IPS-20b (cell line): Measurements from ENCODE around the gene OR51A2.
"Not testable (repeated sequence)": the region's sequence is repeated elsewhere in the genome, so short reads cannot be mapped to it uniquely, and the experiment has no call there.

Experiments used
- H3K27ac ChIP-seq: one replicate; pipeline ENCODE4 v1.5.1; 2013; ENCODE audit warnings: low read length
- H3K27me3 ChIP-seq: 2 replicates; pipeline ENCODE4 v1.6.1; 2013; ENCODE audit warnings: mild to moderate bottlenecking, low read length, inconsistent platforms; ENCODE audit not compliant: insufficient read depth
- H3K36me3 ChIP-seq: 2 replicates; pipeline ENCODE4 v1.6.1; 2013; ENCODE audit warnings: low read depth, mild to moderate bottlenecking, inconsistent platforms, low read length, moderate library complexity; ENCODE audit not compliant: insufficient read depth
- H3K4me1 ChIP-seq: 2 replicates; pipeline ENCODE4 v1.6.1; 2013; ENCODE audit warnings: mild to moderate bottlenecking, control low read depth, inconsistent platforms, low read length, moderate library complexity; ENCODE audit not compliant: insufficient read depth
- H3K4me3 ChIP-seq: 2 replicates; pipeline ENCODE4 v1.5.1; 2013; ENCODE audit warnings: mild to moderate bottlenecking, low read length, inconsistent platforms
- H3K9ac ChIP-seq: 2 replicates; pipeline ENCODE4 v1.6.1; 2013; ENCODE audit warnings: low read depth, mild to moderate bottlenecking, inconsistent platforms, low read length, moderate library complexity
- H3K9me3 ChIP-seq: 2 replicates; pipeline ENCODE4 v1.6.1; 2013; ENCODE audit warnings: mild to moderate bottlenecking, low read depth, low read length, inconsistent platforms; ENCODE audit not compliant: insufficient read depth

The OR51A2 gene, protein sequence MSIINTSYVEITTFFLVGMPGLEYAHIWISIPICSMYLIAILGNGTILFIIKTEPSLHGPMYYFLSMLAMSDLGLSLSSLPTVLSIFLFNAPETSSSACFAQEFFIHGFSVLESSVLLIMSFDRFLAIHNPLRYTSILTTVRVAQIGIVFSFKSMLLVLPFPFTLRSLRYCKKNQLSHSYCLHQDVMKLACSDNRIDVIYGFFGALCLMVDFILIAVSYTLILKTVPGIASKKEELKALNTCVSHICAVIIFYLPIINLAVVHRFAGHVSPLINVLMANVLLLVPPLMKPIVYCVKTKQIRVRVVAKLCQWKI

DNA sequence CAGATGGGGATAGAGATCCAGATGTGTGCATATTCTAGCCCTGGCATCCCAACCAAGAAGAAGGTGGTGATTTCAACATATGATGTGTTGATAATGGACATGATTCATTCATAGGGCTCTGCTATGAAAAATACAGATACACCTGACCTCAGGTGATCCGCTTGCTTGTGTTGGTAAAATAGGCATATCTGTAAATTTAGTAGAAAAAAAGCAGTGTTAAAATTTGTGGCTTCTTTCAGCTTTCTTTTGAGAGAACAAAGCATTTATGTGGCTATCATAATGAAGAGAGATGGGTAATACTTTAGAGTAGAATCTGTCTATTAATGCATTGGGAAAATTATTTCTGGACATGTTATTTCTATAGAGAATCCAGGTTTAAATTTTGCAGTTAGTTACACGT, at the start of gene OR51A2:
Gene OR51A2, minus strand, starts transcription at position 101 of the 400 bp plus-strand sequence. Its CDS starts 0 bp downstream, at position 101.
- H3K27me3 ChIP-seq, H3K36me3 ChIP-seq, H3K4me1 ChIP-seq, H3K9me3 ChIP-seq, H3K9ac ChIP-seq, H3K4me3 ChIP-seq, H3K27ac ChIP-seq: not testable (repeated sequence)

DNA sequence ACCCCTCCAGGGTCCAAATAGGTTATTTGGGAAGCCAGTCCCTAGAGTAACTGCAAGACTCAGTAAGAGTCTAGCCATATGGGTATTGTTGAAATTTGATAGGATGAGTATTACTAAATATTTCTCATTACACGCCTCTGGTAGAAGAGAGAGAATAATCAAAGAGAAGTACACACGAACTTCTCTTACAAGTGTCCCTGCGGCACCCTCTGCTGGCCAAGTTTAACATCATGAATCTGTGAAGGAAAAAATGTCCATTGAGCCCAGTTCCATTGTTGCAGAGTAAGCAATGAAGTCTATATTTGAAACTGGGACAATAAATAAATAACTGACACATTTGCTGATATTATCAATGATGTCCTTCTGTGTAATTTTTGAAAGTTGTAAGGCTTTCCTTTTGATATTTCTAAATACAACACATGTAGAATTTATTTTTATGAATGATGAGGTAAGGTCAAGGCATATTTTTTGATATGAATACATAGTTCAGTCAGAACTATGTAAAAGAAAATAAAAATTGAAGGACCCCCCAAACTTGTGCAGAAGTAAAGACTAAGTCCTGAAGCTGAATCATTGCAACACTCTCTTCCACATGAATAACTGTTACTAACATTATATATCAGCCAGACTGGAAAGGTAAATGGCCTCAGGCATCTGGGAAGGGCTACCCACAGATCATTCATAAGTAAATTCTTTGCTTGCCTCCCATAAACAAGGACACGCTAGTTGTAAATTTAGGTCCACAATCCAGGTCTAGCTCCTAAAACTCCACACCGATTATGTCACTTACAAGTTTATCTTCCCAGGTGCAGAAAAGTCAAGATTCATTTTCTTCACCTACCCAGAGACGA, 49.1 kb upstream of the OR51A2 start:
- H3K36me3 ChIP-seq, result no peaks in the 10 kb centered on the region
- H3K27me3 ChIP-seq, result no peaks in the 10 kb centered on the region
- no peaks in the 10 kb centered on the region for H3K9me3 ChIP-seq
- no peaks in the 10 kb centered on the region; the same call in 1 of the 2 replicates for H3K4me1 ChIP-seq
- no peak overlapping the region for H3K9ac ChIP-seq
- H3K4me3 ChIP-seq, result no peak overlapping the region
- H3K27ac ChIP-seq, result no peak overlapping the region

DNA sequence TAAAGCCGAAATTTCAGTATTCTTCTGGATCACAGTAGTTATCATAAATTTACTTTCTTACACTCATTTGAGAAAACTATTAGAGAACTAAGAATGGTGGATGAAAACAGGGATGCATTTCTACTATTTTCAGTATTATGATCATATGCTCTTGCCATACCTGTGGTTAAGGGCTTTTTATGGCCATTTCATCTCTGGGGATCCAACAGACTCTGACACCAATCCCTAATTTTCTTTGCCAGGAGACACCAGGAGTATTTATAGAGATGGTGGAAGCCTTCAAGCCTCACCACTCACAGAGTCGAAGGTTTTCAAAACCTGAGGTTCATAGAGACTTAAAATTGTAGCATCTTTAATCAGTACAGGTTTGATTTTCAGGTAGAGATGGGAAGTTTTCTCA, 39.0 kb upstream of the OR51A2 start, which contains the start of gene OR51L1:
Gene OR51L1, plus strand, starts transcription at position 301 of the 400 bp plus-strand sequence. CDS start 4,132 bp downstream, outside the sequence.
- no peaks in the 10 kb centered on the region for H3K9me3 ChIP-seq
- no peak within 1 kb of the TSS for H3K4me3 ChIP-seq
- H3K36me3 ChIP-seq, result no peaks in the 10 kb centered on the region
- H3K27me3 ChIP-seq, result no peaks in the 10 kb centered on the region
- H3K27ac ChIP-seq, result no peak within 1 kb of the TSS
- no peak within 1 kb of the TSS for H3K9ac ChIP-seq
- no peaks in the 10 kb centered on the region for H3K4me1 ChIP-seq

DNA sequence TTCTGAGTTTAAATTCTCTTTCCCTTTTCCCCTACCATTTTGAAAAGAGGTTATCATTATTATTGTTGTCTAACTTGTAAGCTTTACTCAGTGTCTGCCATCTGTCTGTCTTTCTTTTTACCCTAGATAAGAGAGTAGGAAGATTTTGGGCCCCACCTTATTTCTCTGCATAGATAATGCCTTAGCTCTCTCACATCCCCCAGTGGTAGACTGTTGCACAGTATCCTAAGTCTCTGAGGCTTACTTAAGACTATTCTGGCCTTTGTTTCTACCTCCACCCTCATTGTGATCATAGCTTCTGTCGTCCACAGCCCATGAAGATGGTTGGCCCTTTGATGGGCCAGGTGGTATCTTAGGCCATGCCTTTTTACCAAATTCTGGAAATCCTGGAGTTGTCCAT, 35.5 kb upstream of the OR51A2 start:
- Histone ChIP-seq H3K27me3 (no peaks in the 10 kb centered on the region), H3K4me1 (no peaks in the 10 kb centered on the region), H3K27ac (no peak overlapping the region), H3K9me3 (no peaks in the 10 kb centered on the region), H3K36me3 (no peaks in the 10 kb centered on the region), H3K9ac (no peak overlapping the region), H3K4me3 (no peak overlapping the region)

DNA sequence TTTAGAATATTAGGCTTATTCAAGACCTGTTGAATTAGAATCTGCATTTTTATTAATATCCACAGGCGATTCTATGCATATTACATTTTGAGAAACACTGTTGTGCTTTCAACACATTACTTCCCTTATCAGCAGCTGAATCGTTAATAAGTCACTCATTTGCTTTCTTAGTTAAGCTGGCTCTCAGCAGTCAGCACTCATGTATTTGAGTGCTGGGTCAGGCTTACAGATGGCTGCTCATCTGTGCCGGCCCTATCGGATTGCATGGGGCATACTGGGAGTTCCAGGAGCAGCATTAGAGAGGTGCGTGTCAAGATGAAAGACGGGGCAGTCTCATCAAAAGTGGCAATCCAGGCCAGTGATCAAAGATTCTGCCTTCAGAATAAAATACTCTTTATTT, 28.3 kb upstream of the OR51A2 start:
- Histone ChIP-seq H3K4me3 (no peak overlapping the region), H3K9me3 (no peaks in the 10 kb centered on the region), H3K9ac (no peak overlapping the region), H3K4me1 (no peaks in the 10 kb centered on the region), H3K36me3 (no peaks in the 10 kb centered on the region), H3K27me3 (no peaks in the 10 kb centered on the region), H3K27ac (no peak overlapping the region)

DNA sequence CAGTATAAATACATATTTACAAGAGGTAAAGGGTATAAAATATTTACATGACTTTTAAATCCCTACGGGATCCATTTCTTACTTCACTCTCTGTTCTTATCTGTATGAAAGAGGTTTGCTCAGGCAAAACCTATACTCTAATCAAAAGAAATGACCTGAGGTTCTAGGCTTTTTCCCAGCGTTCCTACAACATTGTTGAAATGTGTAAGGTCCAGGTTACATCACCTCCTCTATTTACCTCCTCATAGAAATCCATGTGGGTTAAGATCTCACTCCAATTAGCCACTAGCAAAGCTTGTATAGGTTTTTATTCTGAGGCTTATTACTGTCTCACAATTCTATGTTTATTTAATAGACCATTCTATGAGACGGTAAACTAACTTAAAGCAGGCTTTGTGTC, 27.2 kb upstream of the OR51A2 start:
- H3K9me3 ChIP-seq, result no peaks in the 10 kb centered on the region
- H3K27ac ChIP-seq, result no peak overlapping the region
- H3K36me3 ChIP-seq, result no peaks in the 10 kb centered on the region
- H3K4me1 ChIP-seq, result no peaks in the 10 kb centered on the region
- H3K4me3 ChIP-seq, result no peak overlapping the region
- no peaks in the 10 kb centered on the region for H3K27me3 ChIP-seq
- no peak overlapping the region for H3K9ac ChIP-seq

DNA sequence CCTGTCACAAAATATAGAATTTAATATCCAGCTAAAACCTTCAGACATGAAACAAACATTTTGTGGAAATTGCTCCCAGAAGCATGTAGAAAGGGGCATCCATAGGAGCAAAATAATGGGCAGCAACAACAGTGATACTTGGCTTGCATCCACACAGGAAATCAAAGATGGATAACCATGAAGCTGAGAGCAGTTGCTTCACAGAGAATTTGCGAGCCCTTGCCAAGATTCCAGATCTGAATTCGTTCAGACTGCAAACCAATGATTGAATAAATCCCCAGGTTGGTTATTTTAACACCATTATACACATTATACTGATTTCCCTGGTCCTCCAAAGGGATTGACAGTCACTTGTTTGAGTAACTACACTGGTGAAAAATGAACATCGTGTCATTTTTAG, 23.5 kb upstream of the OR51A2 start:
- Histone ChIP-seq H3K36me3 (no peaks in the 10 kb centered on the region), H3K4me3 (no peak overlapping the region), H3K4me1 (no peaks in the 10 kb centered on the region), H3K27me3 (no peaks in the 10 kb centered on the region), H3K27ac (no peak overlapping the region), H3K9ac (no peak overlapping the region), H3K9me3 (no peaks in the 10 kb centered on the region)

DNA sequence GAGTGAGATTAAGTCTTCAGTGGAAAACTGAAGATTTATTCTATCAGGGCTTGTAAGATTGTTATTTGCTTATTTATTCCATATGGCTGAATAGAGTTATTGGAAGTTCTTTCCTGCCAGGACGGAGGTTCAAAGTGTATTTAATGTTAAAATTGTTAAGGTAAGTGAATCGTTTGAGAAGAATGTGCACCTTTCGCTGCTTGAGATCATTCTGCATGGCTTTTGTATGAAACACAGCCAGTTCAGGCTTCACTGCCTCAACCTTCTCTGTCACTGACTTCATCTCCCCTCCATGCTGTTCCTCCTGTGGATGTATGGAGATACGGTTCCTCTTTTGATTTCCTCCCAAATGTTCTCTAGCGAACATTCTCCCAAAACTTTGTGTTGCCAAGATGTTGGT, 19.9 kb upstream of the OR51A2 start:
- no peak overlapping the region for H3K9ac ChIP-seq
- no peaks in the 10 kb centered on the region for H3K9me3 ChIP-seq
- H3K4me1 ChIP-seq, result no peaks in the 10 kb centered on the region
- no peaks in the 10 kb centered on the region for H3K27me3 ChIP-seq
- H3K4me3 ChIP-seq, result no peak overlapping the region
- H3K27ac ChIP-seq, result no peak overlapping the region
- no peaks in the 10 kb centered on the region for H3K36me3 ChIP-seq

DNA sequence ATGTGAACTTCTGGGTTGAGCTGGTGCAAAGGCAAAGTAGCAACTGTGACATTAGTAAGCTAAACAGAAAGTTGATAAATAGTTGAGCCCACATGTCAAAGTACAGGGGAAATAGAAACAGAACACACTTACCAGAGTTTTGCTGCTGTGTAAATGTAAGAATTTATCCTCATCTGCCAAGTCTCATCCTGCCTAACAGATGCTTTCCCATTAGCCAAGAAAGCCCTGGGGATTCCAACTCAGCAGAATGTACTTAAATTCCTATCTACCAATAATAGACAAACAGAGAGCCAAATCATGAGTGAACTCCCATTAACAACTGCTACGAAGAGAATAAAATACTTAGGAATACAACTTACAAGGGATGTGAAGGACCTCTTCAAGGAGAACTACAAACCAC, 7.3 kb upstream of the OR51A2 start:
- H3K4me3 ChIP-seq, result no peak overlapping the region
- no peaks in the 10 kb centered on the region for H3K36me3 ChIP-seq
- no peak overlapping the region for H3K27ac ChIP-seq
- H3K9ac ChIP-seq, result no peak overlapping the region
- no peaks in the 10 kb centered on the region for H3K4me1 ChIP-seq
- no peaks in the 10 kb centered on the region for H3K27me3 ChIP-seq
- no peaks in the 10 kb centered on the region for H3K9me3 ChIP-seq

DNA sequence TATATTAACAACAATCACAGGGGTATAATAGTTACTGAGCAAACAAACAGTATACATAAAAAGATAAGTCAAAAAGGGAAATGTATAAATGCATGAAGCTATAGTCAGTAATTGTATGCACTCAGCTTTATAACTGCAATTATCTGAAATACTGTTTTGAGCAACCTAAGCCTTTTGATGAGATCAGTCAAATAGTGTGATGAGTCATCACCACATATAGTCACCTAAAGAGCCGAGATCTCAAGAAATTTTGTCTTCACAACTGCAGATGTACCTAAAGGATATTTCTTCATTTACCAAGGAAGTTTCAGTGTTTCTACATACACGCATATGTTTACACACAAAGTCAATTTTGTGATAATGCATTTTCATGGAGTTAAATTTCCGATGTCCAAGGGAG, 5.4 kb upstream of the OR51A2 start:
- H3K9ac ChIP-seq, result no peak overlapping the region
- H3K4me1 ChIP-seq, result no peaks in the 10 kb centered on the region
- H3K4me3 ChIP-seq, result no peak overlapping the region
- H3K27me3 ChIP-seq, result no peaks in the 10 kb centered on the region
- no peak overlapping the region for H3K27ac ChIP-seq
- no peaks in the 10 kb centered on the region for H3K9me3 ChIP-seq
- H3K36me3 ChIP-seq, result no peaks in the 10 kb centered on the region

DNA sequence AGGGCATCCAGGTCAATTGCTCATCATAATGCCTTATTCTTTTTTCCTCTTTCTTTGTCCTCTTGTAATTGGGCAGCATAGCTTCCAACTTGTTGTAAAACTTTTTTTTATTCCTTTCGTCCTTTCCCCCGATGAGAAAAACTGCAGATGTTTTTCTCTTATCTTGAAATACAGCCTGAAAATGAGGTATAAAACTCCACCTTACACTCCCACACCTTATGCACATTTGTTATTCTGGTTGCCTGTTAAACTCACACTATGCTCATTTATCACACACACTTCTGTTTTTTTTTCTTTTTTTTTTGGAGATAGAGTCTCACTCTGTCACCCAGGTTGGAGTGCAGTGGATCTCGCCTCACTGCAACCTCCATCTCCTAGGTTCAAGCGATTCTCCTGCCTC, 1.9 kb upstream of the OR51A2 start:
- H3K36me3 ChIP-seq, result no peaks in the 10 kb centered on the region
- no peaks in the 10 kb centered on the region for H3K27me3 ChIP-seq
- no peak overlapping the region for H3K4me3 ChIP-seq
- no peak overlapping the region for H3K27ac ChIP-seq
- no peaks in the 10 kb centered on the region for H3K4me1 ChIP-seq
- no peak overlapping the region for H3K9ac ChIP-seq
- H3K9me3 ChIP-seq, result no peaks in the 10 kb centered on the region

DNA sequence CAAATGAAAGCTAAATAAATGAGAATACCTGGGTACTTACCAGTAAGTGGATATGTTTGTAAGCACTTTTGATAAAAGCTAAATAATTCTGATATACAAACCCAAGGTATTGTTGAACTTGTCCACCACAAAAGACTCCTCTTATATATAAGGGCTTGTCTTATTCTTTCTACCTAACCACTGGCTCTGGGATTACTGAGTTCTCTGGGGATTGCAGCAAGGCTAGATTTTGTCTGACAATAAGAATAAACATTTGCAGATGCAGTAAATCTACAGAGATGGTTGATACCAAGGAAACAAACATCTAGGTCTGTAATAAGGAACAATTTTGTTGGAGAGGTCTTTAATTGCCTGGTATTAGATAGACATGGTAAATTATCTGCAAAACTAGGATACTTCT, 8.0 kb downstream of the OR51A2 start, which contains the start of gene OR51A4:
Gene OR51A4, minus strand, starts transcription at position 101 of the 400 bp plus-strand sequence. CDS start 505 bp downstream, outside the sequence.
- no peaks in the 10 kb centered on the region for H3K9me3 ChIP-seq
- no peak within 1 kb of the TSS for H3K27ac ChIP-seq
- no peak within 1 kb of the TSS for H3K4me3 ChIP-seq
- H3K9ac ChIP-seq, result no peak within 1 kb of the TSS
- H3K27me3 ChIP-seq, result no peaks in the 10 kb centered on the region
- no peaks in the 10 kb centered on the region for H3K4me1 ChIP-seq
- H3K36me3 ChIP-seq, result no peaks in the 10 kb centered on the region
